HG03342 (cell line): ENCODE data around the gene PRR20G.

ENCODE experiments used
- ATAC-seq: cut with Tn5 transposase; IDR thresholded peaks from one replicate; pipeline ENCODE4 v1.9.1; 2021; ENCODE audit warnings: mild to moderate bottlenecking, moderate library complexity; ENCODE audit not compliant: unreplicated experiment

PRR20G gene

DNA sequence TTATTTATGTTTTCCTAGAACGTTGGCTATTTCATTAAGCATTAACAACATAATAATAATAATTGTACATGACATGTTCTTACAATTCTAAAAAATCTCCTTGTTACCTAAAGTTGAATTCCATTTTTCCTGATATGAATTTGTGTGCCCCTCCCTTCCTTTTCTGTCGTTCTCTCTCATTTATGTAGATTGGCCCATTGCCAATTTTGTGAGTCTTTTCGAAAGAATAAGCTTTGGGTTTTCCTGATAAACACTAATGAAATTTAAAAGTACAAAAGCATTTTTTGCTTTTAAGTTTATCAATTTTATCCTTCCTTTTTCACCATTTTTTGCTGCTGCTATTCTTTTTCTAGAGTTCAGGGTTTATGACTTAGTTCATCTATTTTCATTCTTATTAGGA lies 50.0 kb downstream of the PRR20G start:
- ATAC-seq = no peak

- no peak for ATAC-seq
These were observed 52.1 kb downstream of the PRR20G start for GRCh38 chr3:127235706-127236105.

GRCh38 chr3:127234778-127235177 lies 53.1 kb downstream of the PRR20G start:
- ATAC-seq = no peak
